ENCODE measurements around the gene NCLN.
"Not testable (repeated sequence)": the region's sequence is repeated elsewhere in the genome, so short reads cannot be mapped to it uniquely, and the experiment has no call there.

NCLN gene

DNA sequence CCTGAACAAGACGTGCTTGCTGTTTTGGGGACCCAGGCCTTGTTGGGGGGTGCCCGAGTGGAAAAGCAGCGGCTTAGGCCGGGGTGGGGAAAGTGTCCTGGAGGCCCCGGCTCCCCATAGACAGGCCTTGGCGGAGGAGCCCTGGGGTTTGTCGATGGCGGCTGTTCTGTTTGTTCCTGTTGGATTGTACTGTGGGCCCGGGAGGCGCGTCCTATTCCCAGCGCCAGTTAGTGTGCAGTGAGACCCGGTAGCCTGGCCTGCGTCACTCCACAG lies 11.1 kb downstream of the NCLN start:
- in situ Hi-C loops (cut with MboI; ENCODE audit: low sequenced_read_pairs), result no loop called here

DNA sequence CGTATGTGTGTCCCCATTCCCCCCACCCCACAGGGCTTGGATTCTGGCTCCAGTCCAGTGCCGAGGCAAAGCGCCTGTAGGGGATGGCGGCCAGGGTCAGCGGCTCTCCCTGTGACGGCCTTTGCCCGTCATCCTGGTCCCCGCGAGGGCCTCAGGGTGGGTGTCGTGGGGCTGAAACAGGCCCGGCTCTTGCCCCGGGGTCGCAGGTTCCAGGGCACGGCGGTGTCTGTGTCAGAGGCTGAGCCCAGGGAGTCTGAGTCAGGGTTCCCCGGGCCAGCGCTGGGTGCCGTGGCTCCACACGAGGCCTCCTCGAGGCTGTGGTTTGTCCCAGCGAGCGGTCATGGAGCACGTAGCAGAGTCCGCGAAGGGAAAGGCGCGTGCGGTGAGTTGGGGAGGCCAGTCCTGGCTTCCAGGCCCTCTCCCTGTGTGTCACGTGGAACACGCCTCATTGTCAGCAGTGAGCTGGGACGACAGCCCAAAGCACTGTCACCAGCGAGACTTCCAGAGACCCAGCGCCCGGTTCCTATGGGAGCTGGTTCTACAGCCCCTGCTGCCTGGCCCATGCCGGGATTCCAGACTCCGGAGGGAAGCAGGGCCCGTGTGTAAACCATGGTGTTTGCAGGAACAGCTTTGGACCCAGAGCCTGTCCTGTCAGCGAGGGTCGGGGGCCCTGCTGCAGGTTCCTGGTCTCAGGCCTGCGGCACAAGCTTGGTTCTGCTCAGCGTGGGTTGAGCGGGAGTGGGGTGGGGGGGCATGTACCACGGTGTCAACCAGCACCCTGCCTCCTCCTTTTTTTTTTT lies 13.4 kb downstream of the NCLN start:
- in situ Hi-C loops (cut with MboI; ENCODE audit: low sequenced_read_pairs), result no loop called here

DNA sequence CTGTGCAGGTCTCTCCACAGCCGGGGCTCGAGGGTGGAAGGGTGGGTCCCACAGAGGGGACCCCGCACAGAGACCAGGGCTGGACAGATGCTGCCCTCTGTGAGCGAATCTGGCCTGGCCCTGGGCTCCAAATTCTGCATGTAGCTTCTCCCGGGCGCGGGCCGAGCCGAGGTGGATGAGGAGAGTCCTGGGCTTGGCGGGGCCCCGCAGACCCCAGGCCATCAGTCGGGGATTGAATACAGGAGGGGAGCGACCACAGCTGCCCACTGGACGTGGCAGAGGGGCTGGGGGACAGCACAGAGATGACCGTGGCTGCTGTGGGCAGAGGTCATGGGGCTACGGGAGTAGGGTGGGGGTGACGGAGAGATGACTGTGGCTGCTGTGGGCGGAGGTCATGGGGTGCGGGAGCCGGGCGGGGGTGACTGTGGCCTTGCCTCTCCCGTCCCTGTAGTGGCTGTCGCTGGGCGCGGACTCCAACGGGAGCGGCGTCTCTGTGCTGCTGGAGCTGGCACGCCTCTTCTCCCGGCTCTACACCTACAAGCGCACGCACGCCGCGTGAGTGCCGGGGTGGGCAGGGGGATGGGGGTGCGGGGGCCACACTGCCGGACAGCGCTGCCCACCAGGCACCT lies 15.5 kb downstream of the NCLN start:
- in situ Hi-C loops (cut with MboI; ENCODE audit: low sequenced_read_pairs), result no loop called here

- in situ Hi-C loops (cut with MboI; ENCODE audit: low sequenced_read_pairs), result no loop called here
Measured at GRCh38 chr19:3201911-3202310, 16.2 kb downstream of the NCLN start.

DNA sequence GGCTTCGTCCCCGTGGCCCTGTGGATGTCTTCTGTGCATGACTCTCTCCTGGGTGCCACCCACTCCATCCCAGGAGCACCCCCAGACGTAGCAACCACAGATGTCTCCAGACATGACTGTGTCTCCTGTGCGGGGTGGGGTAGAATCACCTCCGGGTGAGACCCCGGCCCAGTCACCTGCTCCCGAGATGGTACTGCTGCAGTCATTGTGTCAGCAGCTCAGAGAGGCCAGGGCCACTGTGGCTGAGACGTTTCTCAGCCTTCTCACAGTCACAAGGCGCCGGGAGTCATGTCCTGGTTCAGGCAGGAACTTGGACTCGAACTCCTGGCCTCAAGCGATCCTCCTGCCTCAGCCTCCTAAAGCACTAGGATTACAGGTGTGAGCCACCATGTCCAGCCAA lies 16.6 kb downstream of the NCLN start:
- in situ Hi-C loops (cut with MboI; ENCODE audit: low sequenced_read_pairs), result no loop called here

DNA sequence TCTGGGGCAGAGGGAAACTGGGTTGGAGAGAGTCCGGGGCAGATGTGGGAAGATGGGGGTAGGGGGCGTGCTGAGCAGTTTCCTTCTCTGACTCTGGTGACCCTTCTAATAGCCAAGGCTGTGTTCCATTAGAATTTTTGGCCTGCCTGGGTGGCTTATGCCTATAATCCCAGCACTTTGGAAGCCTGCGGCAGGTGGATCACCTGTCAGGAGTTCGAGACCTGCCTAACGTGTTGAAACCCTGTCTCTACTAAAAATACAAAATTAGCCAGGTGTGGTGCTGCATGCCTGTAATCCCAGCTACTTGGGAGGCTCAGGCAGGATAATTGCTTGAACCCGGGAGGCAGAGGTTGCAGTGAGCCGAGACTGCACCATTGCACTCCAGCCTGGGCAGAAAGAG lies 17.2 kb downstream of the NCLN start:
- in situ Hi-C loops (cut with MboI; ENCODE audit: low sequenced_read_pairs), result not testable (repeated sequence)

- in situ Hi-C loops (cut with MboI; ENCODE audit: low sequenced_read_pairs), result no loop called here
Measured at GRCh38 chr19:3203805-3204645, 18.3 kb downstream of the NCLN start.

- in situ Hi-C loops (cut with MboI; ENCODE audit: low sequenced_read_pairs), result no loop called here
Measured at GRCh38 chr19:3204646-3205275, 19.0 kb downstream of the NCLN start.

DNA sequence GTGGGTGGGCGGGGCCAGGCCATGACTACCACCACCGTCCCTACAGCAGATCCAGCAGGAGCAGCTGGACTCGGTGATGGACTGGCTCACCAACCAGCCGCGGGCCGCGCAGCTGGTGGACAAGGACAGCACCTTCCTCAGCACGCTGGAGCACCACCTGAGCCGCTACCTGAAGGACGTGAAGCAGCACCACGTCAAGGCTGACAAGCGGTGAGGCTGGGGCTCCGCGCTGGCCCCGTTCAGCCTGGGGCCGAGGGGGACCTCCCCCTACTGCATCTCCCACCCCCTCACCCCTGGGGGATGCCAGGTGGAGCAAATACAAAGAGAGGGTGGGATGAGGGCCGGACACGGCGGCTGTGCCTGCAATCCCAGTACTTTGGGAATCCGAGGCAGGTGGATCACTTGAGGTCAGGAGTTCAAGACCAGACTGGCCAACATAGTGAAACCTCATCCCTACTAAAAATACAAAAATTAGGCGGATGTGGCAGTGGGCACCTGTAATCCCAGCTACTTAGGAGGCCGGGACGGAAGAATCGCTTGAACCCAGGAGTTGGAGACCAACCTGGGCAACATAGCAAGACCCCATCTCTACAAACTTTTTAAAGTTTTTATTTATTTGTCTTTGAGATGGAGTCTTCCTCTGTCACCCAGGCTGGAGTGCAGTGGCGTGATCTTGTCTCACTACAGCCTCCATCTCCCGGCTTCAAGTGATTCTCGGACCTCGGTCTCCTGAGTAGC lies 20.7 kb downstream of the NCLN start:
- in situ Hi-C loops (cut with MboI; ENCODE audit: low sequenced_read_pairs), result no loop called here

GRCh38 chr19:3207461-3208242 lies 21.9 kb downstream of the NCLN start:
- in situ Hi-C loops (cut with MboI; ENCODE audit: low sequenced_read_pairs), result no loop called here

DNA sequence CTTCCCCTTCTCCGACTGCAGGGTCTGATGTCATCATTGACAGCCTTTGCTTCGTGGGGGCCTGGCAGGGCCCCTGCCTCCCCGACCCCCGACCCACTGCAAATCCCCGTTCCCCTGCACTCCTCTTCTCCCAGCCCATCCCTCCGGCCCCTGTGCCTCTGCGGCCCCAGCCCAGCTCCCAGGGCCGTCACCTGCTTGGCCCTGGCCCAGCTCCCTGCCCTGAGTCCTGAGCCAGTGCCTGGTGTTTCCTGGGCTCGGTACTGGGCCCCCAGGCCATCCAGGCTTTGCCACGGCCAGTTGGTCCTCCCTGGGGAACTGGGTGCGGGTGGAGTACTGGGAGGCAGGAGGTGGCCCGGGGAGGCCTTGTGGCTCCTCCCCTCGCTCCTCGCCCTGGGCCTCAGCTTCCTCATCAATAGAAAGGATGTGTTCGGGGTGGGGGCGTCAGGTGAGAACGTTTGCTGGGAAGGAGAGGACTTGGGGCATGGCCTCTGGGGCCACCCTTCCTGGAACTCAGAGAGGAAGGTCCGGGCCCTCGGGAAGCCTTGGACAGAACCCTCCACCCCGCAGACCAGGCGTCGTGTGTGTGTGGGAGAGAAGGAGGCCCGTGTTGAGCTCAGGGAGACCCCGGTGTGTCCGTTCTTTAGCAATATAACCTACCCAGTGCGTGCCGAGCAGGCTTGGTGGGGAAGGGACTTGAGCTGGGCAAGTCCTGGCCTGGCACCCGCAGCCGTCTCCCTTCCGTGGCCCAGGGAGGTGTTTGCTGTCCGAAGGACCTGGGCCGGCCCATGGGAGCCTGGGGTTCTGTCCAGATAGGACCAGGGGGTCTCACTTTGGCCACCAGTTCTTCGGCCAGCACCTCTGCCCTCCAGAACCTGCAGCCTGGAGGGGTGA lies 22.8 kb downstream of the NCLN start:
- in situ Hi-C loops (cut with MboI; ENCODE audit: low sequenced_read_pairs), result no loop called here

GRCh38 chr19:3210347-3211017 lies 24.8 kb downstream of the NCLN start:
- in situ Hi-C loops (cut with MboI; ENCODE audit: low sequenced_read_pairs), result no loop called here

DNA sequence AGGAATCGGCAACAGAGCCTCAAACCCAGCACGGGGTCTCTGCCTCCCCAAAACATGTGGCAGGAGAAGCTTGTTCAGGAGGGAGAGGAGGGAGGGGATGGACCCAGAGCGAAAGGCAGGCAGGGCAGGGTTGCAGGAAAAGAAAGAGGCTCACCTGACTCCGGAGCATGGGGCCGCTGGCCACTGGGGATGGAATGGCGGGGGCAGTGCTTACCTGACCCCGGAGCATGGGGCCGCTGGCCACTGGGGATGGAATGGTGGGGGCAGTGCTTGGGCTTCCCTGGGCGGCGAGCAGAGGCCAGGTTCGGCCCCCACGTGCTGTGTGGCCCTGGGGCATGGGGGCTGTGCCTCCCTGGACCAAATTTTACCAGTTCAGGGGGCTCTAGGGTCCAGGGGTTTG lies 25.5 kb downstream of the NCLN start:
- in situ Hi-C loops (cut with MboI; ENCODE audit: low sequenced_read_pairs), result no loop called here

GRCh38 chr19:3213159-3213558 lies 27.4 kb downstream of the NCLN start:
- in situ Hi-C loops (cut with MboI; ENCODE audit: low sequenced_read_pairs), result no loop called here

- in situ Hi-C loops (cut with MboI; ENCODE audit: low sequenced_read_pairs), result no loop called here
Measured at GRCh38 chr19:3216874-3217273, 31.1 kb downstream of the NCLN start.

GRCh38 chr19:3220576-3220975 lies 34.8 kb downstream of the NCLN start:
- in situ Hi-C loops (cut with MboI; ENCODE audit: low sequenced_read_pairs), result no loop called here

GRCh38 chr19:3221576-3221975 lies 35.8 kb downstream of the NCLN start:
- in situ Hi-C loops (cut with MboI; ENCODE audit: low sequenced_read_pairs), result not testable (repeated sequence)

DNA sequence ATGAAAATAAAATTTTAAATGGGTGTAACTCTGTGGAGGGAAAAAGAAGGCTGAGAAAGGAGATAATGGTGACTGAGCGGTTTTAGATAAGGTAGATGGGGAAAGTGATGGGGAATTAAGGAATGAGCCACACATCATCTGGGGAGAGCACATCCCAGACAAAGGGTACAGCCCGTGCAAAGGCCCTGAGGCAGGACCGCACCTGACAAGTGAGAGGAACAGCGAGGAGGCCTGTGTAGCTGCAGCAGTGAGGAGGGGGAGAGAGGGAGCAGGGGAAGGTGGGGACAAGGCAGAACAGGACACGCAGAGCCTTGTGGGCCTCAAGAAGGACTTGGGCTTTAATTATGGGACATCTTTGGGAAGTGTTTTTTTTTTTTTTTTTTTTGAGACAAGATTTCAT lies 37.0 kb downstream of the NCLN start:
- in situ Hi-C loops (cut with MboI; ENCODE audit: low sequenced_read_pairs), result no loop called here

Data from HL-60/S4 treated with phorbol 12-myristate 13-acetate at 8.2 ng/mL for 4 days and 3 days (cell line).